T47D (cell line): ENCODE measurements around the gene FNBP1.
"Not testable (repeated sequence)": the region's sequence is repeated elsewhere in the genome, so short reads cannot be mapped to it uniquely, and the experiment has no call there.

Experiments used
- DNase-seq, 2 experiments: peaks; one replicate each; pipeline versions ENCODE4 v3.0.0 to v3.0.0-alpha.2; 2011 to 2012; ENCODE audit warnings: low read depth in 1 of 2, low spot score in 1 of 2
- JUND ChIP-seq: IDR thresholded peaks from 2 replicates; pipeline ENCODE4 v1.6.1; 2012; ENCODE audit warnings: low read depth
- in situ Hi-C: cut with HindIII; loops from 2 replicates; pipeline ENCODE4 v1.10.0; 2016; ENCODE audit warnings: low sequenced_read_pairs, low pct_unique_long_range_greater_than_20kb

FNBP1 gene

DNA sequence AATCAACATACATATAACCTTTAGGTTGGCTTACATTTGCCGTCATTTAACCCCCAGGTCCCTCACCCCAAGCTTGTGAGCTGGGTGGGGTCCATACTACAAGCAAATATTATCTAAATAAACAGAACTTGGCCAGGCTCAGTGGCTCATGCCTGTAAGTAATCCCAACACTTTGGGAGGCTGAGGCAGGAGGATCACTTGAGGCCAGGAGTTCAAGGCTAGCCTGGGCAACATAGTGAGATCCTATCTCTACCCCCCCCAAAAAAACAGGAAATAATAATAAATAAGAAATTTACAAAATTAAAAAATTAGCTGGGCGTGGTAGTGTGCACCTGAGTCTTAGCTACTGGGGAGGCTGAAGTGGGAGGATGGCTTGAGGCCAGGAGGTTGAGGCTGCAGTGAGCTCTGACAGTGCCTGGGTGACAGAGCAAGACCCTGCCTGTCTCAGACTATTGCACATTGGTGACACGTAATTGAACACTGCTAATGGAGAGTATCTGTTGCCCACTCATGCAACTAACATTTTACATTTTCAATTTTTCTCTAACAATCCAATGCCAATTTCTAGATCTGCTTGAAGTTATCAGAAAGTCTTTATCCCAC is 18.9 kb downstream of the FNBP1 start:
- DNase-seq = no peak
- TF ChIP-seq JUND = no peak
- in situ Hi-C loops = no loop called here

DNA sequence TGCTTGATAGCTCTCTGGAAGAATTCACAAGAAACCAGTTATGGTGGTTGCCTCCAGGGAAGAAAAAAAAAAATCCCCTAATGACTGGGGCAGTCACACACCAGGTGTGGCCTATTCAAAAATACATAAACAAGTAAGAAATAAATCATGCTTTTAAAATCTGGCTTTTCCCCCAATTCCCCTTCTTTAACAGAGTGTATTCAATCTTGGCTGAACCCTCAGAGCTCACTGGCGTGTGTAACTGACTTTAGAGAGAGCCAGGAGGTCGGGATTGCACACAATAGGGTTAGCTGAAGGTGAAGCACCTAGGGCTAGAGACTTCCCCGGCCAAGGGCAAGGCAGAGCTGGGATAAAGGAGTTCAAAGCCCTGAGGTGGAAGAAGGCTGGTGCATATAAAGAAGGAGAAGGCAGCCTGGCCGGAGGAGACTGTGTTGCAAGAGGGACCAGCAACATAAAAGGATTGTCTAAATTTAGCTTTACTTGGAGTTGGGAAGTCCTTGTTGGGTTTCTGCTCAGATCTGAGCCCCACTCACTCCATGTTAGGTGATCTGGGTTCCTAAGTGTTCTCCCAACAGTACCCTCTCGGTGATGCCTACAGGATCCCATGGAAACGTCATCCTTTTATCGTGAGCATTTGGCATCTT is 19.7 kb downstream of the FNBP1 start:
- no peak for TF ChIP-seq JUND
- in situ Hi-C loops = no loop called here
- peak in 1 of 2 experiments; percentile 27 for DNase-seq

DNA sequence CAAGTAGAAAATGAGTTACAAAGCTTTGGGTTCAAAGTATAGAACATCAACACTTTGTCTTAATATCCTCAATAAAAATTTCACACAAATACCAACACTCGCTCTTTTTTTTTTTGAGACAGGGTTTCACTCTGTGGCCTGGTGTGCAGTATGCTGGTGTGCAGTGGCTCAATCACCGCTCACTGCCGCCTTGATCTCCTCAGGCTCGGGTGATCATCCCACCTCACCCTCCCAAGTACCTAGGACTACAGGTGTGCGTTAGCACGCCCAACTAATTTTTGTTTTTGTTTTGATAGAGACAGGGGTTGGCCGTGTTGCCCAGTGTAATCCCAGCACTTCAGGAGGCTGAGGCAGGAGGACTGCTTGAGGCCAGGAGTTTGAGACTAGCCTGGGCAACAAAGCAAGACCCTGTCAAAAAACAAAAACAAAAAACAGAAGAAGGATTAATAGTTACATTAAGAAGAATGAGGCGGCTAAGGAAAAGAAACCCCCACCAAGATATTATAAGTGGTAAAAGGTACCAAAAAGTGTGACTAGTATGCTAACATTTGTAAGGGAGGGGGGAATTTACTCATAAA is 20.3 kb downstream of the FNBP1 start:
- in situ Hi-C loops = no loop called here
- DNase-seq = no peak
- no peak for TF ChIP-seq JUND

DNA sequence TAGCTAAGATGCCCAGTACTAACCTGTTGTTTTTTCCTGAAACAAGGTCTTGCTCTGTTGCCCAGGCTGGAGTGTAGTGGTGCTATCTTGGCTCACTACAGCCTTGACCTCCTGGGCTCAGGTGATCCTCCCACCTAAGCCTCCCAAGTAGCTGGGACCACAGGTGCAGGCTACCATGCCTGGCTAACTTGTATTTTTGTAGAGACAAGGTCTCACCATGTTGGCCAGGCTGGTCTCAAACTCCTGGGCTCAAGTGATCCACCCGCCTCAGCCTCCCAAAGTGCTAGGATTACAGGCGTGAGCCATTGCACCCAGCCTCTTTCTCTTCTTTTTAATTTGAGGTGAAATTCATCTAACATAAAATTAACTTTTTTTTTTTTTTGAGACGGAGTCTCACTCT is 21.1 kb downstream of the FNBP1 start:
- in situ Hi-C loops, DNase-seq: not testable (repeated sequence)

DNA sequence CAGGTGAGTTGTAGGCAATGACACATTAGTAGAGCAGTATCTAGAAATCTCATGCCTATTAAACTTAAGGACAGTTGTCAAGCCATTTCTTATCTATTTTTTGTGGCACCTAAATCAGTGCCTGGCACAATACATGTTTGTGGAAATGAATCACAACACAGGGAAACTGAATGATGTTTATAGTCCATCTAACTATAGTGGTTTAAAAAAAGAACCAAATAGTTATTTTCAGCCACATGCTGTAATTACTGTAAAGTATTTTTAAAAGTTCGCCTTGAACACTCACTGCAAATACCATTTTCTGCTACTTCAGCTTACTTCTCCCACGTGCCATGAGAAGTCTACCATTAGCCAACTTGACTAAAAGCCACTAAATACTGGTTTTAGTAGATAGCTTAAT is 21.9 kb downstream of the FNBP1 start:
- in situ Hi-C loops = no loop called here
- no peak for DNase-seq
- TF ChIP-seq JUND = no peak

DNA sequence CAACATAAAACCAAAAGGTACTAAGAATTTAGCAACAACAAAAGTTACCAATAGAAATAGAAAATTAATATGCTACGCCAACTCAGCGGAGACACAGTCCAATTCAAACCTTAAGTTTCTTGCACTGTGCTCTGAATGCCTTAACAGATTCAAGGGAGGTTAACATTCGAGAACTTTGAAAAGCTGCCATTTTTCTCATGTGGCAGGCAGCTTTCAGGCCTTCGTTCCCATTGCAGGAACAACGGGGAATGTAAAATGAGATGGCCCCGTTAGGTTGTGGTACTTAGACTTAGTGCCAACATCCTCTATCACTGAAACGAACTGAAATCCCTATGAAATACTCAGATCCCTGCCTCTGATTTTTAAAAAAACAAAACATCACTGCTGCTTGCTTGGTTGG is 22.4 kb downstream of the FNBP1 start:
- DNase-seq = no peak
- in situ Hi-C loops = no loop called here
- no peak for TF ChIP-seq JUND

DNA sequence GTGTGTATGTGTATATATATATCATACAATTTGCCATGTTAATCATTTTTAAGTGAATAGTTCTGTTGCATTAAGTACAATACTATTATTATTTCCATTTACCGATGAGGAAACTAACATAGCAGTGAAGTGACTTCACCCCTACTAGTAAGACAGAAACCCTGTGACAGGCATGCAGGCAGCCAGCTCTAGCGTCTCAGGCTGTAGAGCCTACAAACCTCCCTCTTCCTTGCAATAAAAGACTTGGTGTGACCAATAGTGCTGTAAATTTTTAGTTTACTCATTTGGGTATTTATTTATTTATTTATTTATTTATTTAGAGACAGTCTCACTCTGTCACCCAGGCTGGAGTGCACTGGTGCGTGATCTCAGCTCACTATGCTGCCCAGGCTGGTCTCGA is 24.7 kb downstream of the FNBP1 start:
- in situ Hi-C loops = no loop called here
- TF ChIP-seq JUND = no peak
- no peak for DNase-seq

DNA sequence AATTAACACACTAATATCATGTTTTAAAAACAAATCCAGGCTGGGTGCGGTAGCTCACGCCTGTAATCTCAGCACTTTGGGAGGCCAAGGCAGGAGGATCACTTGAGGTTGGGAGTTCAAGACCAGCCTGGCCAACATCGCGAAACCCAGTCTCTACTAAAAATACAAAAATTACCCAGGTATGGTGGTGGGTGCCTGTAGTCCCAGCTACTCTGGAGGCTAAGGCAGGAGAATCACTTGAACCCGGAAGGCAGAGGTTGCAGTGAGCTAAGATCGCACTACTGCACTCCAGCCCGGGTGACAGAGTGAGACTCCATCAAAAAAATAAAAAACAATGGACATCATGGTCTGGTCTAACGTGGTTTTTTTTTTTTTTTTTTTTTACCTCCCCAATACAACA is 25.5 kb downstream of the FNBP1 start:
- DNase-seq, in situ Hi-C loops: not testable (repeated sequence)

DNA sequence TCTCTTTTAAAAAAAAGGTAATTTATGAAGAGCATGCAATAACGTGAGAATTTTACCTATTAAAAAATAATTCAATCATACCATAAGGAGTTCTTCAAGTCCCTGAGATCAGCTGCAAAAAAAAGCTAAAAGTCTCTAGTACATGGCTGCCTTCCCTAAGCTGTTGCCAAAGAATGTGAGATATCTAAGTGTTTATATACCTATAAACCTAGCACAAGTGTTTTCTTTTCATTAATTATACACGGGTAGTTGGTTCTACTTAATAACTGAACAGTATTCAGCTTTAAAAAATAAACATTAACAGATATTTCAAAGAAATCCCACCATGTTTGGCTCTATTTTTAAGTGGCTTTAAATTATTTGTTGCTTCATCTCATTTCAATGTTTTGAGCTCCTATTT is 25.9 kb downstream of the FNBP1 start:
- TF ChIP-seq JUND = no peak
- in situ Hi-C loops = no loop called here
- no peak for DNase-seq

DNA sequence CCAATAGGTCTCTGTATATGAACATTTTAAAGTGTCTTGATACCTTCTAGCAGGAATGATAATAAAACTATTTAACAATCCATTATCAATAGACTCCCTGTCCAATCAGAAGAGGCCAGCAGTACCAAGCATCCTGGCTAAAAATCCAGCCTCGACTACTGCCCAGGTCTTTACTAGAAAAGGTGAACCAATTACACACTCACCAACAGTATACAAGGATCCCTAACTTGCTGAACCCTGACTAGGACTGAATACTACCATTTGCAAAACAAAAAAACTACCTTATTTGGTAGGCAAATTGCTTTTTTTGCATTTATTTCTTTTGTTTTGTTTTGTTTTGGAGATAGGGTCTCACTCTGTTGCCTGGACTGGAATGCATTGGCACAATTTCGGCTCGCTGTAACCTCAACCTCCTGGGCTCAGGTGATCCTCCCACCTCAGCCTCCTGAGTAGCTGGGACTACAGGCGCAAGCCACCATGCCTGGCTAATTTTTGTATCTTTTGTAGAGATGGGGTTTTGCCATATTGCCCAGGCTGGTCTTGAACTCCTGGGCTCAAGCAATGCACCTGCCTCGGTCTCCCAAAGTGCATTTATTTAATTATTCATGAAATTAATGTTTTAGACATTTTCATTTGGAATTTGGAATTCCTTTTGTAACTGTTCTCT is 27.5 kb downstream of the FNBP1 start:
- in situ Hi-C loops = no loop called here
- TF ChIP-seq JUND = no peak
- no peak for DNase-seq

DNA sequence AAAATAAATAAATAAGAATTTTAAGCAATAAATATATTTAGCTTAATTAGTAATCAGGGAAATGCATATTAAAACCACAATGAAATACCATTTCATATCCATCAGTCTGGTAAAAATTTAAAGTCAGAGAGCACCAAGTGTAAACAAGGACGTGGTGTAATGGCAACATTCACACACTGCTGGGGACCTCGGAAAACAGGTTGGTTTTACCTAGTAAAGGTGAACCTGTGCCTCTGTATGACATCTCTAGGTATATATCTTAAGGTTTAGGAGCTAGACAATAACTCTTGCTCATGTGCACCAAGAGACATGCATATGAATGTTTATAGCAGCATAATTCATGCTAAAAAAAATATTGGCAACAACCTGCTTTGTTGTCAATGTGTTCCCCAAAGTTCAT is 29.7 kb downstream of the FNBP1 start:
- in situ Hi-C loops = no loop called here

DNA sequence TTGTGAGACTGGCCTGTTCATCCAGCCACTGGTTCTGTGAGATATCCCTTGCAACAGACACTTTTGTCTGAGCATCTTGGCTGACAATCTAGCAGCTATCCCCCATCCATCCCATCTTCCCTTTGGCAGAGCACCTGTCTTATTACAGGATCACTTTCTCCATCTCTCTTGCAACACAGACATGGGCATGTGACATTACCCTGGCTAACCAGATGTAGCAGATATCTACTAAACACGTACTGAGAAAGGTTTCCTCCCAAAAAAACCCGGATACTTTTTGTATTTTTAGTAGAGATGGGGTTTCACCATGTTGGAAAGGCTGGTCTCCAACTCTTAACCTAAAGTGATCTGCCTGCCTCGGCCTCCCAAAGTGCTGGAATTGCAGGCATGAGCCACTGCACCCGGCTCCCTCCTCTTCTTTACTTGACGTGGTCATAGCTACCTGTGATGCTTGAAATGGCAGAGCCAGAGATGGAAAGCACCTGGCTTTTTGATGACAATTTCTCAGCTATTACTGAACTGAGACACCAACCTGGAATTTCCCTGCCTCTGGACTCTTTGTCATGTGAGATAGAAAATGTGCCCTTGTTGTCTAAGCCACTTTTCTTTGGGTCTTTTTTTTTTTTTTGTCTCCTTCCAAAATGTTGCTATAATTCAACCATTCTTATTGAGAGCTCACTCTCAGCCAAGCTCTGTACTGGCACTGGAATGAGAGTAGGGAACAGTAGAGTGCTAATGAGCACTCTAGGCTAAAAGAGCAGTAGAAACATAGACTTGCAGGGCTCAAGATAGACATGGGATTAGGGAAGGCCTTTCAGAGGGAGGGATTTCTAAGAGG is 32.6 kb downstream of the FNBP1 start:
- no peak for DNase-seq
- no peak for TF ChIP-seq JUND
- in situ Hi-C loops = no loop called here

More for the DNA sequence above, 29.7 kb downstream of the FNBP1 start:
- no peak for DNase-seq
- TF ChIP-seq JUND = no peak

DNA sequence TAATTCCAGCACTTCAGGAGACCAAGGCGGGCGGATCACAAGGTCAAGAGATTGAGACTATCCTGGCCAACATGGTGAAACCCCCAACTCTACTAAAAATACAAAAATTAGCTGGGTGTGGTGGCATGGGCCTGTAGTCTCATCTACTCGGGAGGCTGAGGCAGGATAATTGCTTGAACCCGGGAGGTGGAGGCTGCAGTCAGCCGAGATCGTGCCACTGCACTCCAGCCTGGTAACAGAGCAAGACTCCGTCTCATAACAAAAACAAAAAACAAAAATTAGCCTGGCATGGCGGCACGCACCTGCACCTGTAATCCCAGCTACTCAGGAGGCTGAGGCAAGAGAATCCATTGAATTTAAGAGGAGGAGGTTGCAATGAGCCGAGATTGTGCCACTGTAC is 33.4 kb downstream of the FNBP1 start:
- DNase-seq, in situ Hi-C loops: not testable (repeated sequence)
